IMR-90 (cell line): ENCODE data around the gene EVPL.

Source experiments
- MXI1 ChIP-seq: IDR thresholded peaks from 2 replicates; pipeline ENCODE4 v1.6.1; 2012; ENCODE audit warnings: low read depth, mild to moderate bottlenecking, low read length, moderate library complexity, borderline replicate concordance
- POLR2A ChIP-seq: IDR thresholded peaks from 2 replicates; pipeline ENCODE4 v1.6.1; 2012; ENCODE audit warnings: mild to moderate bottlenecking, low read depth, low read length
- TF ChIP-seq, protein P1 (sequence below): conservative IDR thresholded peaks from 2 replicates; pipeline ENCODE4 v1.5.1; 2012; ENCODE audit warnings: mild to moderate bottlenecking, low read depth, low read length, improper control_type of control experiment

DNA sequence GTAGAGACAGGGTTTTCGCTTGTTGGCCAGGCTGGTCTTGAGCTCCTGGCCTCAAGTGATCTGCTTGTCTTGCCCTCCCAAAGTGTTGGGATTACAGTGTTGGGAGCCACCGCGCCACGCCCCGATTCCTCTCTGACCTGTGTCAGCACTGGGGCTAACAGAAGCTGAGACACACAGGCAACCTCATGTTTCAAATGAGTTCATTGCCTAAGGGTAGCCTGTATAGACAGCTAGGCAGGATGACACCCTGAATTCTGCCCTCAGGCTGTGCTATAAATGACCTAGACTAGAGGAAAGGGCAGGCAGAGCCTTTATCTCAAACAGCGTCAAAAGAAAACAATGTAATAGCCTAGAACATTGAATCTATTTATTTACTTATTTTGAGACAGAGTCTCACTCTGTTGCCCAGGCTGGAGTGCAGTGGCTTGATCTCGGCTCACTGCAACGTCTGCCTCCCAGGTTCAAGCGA lies 28.7 kb downstream of the EVPL start:
- TF ChIP-seq POLR2A, result no peak
- TF ChIP-seq, protein P1, sequence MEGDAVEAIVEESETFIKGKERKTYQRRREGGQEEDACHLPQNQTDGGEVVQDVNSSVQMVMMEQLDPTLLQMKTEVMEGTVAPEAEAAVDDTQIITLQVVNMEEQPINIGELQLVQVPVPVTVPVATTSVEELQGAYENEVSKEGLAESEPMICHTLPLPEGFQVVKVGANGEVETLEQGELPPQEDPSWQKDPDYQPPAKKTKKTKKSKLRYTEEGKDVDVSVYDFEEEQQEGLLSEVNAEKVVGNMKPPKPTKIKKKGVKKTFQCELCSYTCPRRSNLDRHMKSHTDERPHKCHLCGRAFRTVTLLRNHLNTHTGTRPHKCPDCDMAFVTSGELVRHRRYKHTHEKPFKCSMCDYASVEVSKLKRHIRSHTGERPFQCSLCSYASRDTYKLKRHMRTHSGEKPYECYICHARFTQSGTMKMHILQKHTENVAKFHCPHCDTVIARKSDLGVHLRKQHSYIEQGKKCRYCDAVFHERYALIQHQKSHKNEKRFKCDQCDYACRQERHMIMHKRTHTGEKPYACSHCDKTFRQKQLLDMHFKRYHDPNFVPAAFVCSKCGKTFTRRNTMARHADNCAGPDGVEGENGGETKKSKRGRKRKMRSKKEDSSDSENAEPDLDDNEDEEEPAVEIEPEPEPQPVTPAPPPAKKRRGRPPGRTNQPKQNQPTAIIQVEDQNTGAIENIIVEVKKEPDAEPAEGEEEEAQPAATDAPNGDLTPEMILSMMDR, result no peak
- no peak for TF ChIP-seq MXI1
